IPS-18a (cell line): ENCODE measurements around the gene ZBTB20.

Experiments
- H3K27ac ChIP-seq: one replicate; pipeline ENCODE4 v1.5.1; 2013; ENCODE audit warnings: low read length
- H3K27me3 ChIP-seq: one replicate; pipeline ENCODE4 v1.6.1; 2013; ENCODE audit warnings: mild to moderate bottlenecking, low read length; ENCODE audit not compliant: control insufficient read depth, insufficient read depth
- H3K36me3 ChIP-seq: one replicate; pipeline ENCODE4 v1.6.1; 2013; ENCODE audit warnings: low read depth, low read length; ENCODE audit not compliant: control insufficient read depth
- H3K4me1 ChIP-seq: one replicate; pipeline ENCODE4 v1.6.1; 2013; ENCODE audit warnings: low read depth, low read length; ENCODE audit not compliant: control insufficient read depth
- H3K4me3 ChIP-seq: one replicate; pipeline ENCODE4 v1.5.1; 2013; ENCODE audit warnings: low read length
- H3K9ac ChIP-seq: one replicate; pipeline ENCODE4 v1.6.1; 2013; ENCODE audit warnings: mild to moderate bottlenecking, low read length, moderate library complexity
- H3K9me3 ChIP-seq: one replicate; pipeline ENCODE4 v1.6.1; 2013; ENCODE audit warnings: low read depth, low read length; ENCODE audit not compliant: control insufficient read depth

The ZBTB20 gene

DNA sequence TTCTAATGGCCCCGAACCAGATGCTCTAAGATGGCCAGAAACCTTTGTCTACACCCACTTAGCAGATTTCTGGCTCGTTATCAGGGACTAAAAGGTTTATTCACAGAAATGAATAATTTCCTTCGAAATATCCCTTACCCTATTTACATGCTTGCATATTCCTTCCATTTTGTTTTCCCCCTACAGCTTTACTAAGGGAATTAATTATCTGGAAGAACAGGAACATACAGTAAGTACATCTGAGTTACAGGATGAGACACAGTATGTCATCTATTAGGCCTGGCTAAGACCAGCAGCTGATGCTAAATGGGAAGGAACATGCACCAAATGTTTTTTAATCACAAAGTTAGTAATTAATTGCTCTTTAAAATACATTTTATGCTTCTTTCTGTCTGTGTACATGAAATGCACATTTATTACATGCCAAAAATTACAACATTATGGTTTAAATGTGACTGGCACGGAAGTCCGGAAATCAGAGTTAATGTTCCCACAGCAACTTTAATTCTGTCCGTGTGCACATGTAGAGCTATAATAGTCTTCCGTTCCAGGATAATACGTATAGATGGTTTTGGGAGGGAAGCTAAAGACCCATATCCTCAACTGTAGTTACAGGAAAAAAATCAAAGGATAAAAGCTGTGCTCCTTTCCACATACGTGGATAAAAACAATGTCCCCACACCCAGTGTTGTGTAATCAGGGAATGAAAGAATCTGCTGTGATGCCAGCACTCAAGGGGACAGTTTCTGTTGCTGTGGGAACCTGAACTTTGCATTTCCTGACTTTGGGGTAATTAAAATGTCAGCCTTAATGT is 771.3 kb downstream of the ZBTB20 start:
- H3K36me3 ChIP-seq = no peaks in the 10 kb centered on the region
- no peak overlapping the region for H3K27ac ChIP-seq
- no peaks in the 10 kb centered on the region for H3K27me3 ChIP-seq
- peaks cover 10% of the 10 kb centered on the region for H3K4me1 ChIP-seq
- H3K9ac ChIP-seq = no peak overlapping the region
- H3K4me3 ChIP-seq = no peak overlapping the region
- no peaks in the 10 kb centered on the region for H3K9me3 ChIP-seq

DNA sequence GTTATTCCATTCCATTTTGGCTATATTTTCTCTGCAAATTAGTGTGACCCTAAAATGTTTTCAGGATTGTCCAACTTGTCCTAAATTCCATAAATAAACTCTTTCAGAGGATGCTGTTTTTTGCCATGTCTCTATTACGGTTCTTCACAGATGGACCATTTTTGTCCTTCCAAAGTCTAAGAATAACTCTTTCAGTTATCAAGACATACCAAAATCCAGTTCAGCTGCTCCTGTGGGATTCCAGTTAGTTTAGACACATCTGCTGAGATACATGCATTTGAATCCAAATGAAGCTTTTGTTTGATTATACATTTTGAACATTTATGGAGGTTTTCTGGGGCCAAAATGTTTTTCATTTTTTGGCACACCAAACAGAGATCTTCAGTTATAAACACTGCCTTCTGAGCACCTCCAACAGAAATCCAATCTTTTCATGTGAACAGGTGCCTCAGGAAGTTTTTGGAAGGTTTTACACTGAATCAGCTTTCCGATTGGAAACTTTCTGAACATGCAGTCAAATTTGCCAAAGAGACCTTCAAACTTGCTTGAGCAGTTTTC is 772.6 kb downstream of the ZBTB20 start:
- peaks cover 13% of the 10 kb centered on the region for H3K4me1 ChIP-seq
- no peak overlapping the region for H3K9ac ChIP-seq
- H3K27me3 ChIP-seq = no peaks in the 10 kb centered on the region
- H3K36me3 ChIP-seq = no peaks in the 10 kb centered on the region
- H3K4me3 ChIP-seq = no peak overlapping the region
- no peaks in the 10 kb centered on the region for H3K9me3 ChIP-seq
- H3K27ac ChIP-seq = no peak overlapping the region

DNA sequence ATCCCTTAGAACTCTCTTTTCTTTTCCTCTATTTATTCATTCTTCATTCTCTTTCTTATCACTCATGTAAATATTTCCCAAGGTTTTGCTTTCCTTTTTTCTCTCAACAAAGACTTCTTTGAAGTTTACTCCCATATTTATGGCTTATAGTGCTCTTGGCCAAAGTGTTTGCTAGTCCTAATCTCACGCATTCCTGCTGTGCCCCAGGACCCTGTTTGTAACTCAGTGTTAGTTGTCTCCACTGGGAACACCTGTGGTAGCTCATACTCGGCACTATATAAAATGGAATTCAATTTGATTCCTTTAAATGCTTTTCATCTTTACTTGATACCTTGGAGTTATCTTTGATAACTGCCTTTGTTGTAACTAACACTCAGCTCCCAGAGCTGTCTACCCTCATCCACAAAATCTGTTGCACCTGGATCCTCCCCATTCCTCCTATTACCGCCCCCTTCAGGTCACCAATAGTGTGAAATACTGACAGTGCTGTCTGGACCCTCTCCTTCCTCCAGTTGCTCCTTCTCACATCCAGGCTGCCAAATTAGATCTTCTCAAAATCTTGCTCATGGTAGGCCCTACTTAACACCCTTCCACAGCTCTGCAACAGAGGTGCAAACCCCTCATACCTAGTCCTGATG is 776.4 kb downstream of the ZBTB20 start:
- no peak overlapping the region for H3K27ac ChIP-seq
- H3K9ac ChIP-seq = no peak overlapping the region
- H3K36me3 ChIP-seq = no peaks in the 10 kb centered on the region
- H3K4me3 ChIP-seq = no peak overlapping the region
- H3K27me3 ChIP-seq = no peaks in the 10 kb centered on the region
- H3K9me3 ChIP-seq = no peaks in the 10 kb centered on the region
- H3K4me1 ChIP-seq = peaks cover 3% of the 10 kb centered on the region

DNA sequence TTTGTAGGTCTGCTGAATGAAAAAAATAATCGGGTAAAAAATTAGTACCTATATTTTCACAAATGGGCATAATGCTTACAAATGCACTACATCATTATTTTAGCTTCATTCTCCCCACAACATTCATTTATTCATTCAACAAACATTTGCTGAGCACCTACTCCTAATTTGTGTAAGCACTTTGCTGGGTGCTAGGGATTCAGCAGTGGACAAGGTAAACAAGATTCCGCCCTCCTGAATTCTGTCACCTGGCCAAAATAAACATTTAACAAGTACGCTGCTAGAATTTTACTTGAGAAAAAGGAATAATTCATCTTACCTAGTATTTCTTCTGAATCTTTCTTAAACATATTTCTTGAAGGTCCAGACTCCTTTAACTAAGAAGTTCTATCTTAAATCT is 781.2 kb downstream of the ZBTB20 start:
- no peak overlapping the region for H3K4me3 ChIP-seq
- H3K4me1 ChIP-seq = peaks cover 3% of the 10 kb centered on the region
- H3K36me3 ChIP-seq = no peaks in the 10 kb centered on the region
- H3K9me3 ChIP-seq = no peaks in the 10 kb centered on the region
- no peak overlapping the region for H3K9ac ChIP-seq
- no peaks in the 10 kb centered on the region for H3K27me3 ChIP-seq
- no peak overlapping the region for H3K27ac ChIP-seq

DNA sequence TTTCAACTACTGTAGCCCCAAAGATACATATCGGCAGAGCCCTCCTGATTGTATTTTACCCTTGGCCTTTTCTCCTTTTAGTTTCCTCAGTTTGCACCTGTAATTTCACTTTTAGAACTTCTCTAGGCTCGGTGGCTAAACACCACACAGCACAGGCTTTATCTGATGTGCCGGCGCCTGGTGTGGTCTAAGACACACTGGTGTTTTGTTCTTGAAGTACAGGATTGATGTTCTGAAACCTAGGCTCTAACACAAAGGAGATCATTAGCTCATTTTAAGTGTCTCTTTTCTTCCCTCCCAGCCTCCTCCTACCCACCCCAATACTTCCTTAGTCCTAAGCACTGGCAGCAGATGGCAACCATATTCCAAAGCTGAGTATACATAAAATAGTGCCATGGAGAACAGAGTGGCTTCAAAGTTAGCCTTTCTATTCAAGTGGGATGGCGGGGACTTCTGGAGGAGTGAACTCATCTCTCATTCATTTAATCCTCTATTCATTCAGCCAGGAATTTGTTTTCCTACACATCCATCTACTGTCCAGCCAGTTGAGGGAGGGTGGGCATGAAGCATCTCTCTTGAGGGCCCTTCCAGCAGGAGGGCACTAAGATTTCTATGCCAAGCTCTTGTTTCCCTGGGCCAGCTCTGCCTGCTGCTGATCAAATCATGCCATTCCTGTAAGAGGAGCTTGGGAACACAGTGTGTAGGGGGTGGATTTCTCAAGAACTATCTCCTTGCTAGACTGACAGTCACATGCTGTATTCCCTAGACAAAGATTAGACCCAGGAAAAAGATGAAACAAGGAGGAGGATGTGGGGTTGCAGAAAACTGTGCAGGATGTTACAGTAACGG is 782.1 kb downstream of the ZBTB20 start:
- no peaks in the 10 kb centered on the region for H3K9me3 ChIP-seq

DNA sequence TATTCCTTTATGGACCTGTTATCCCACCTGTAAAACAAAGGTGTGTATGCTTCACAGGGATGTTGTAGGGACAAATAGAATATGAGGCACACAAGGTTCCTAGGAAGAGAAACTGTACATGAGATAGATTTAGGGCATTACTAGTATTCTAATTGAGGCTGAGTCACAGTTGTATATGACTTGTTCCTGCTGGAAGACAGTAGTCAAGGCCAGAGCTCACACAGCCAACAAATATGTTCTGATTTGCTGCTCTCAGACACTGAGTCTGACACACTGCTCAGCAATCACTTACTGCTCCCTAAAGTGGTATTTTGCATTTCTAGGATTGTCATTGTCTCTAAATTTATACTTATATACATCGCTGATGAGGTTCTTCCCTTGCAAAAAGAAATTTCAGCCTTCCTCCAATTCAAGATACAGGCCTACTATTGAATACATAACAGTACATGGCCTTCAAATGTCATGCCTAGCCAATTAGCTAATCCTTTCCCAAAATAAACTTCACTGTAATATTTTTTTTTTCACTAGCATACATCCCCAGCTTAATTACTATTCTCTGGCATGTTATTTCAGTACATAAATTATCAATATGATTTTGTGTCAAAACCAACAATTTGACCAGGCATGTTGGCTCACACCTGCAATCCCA is 783.4 kb downstream of the ZBTB20 start:
- Histone ChIP-seq H3K9me3 (no peaks in the 10 kb centered on the region), H3K4me3 (no peak overlapping the region), H3K9ac (no peak overlapping the region), H3K4me1 (peaks cover 5% of the 10 kb centered on the region), H3K36me3 (no peaks in the 10 kb centered on the region), H3K27me3 (no peaks in the 10 kb centered on the region), H3K27ac (no peak overlapping the region)

More for the DNA sequence above, 782.1 kb downstream of the ZBTB20 start:
- H3K9ac ChIP-seq = no peak overlapping the region
- no peak overlapping the region for H3K27ac ChIP-seq
- no peak overlapping the region for H3K4me3 ChIP-seq
- H3K4me1 ChIP-seq = no peaks in the 10 kb centered on the region
- no peaks in the 10 kb centered on the region for H3K27me3 ChIP-seq
- no peaks in the 10 kb centered on the region for H3K36me3 ChIP-seq

DNA sequence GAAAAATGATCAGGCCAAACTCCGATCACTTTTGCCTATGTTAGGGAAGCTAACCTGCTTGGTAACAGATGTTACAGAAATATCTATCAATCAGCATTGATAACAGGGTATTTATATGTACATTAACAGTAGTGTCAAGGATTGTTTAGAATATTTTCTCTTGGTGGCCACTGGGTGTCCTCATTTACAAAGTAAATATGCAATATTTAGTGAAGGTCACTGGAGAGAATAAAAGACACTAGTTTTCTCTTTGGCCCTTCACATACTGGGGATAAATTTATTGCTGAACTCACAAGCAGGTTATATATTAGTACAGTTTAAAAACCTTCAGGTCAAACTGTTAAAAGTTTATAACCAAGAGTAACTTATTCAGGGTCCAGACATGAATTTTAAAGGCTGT is 784.3 kb downstream of the ZBTB20 start:
- Histone ChIP-seq H3K4me3 (no peak overlapping the region), H3K27ac (no peak overlapping the region), H3K9ac (no peak overlapping the region), H3K36me3 (no peaks in the 10 kb centered on the region), H3K27me3 (no peaks in the 10 kb centered on the region), H3K9me3 (no peaks in the 10 kb centered on the region), H3K4me1 (peaks cover 12% of the 10 kb centered on the region)

DNA sequence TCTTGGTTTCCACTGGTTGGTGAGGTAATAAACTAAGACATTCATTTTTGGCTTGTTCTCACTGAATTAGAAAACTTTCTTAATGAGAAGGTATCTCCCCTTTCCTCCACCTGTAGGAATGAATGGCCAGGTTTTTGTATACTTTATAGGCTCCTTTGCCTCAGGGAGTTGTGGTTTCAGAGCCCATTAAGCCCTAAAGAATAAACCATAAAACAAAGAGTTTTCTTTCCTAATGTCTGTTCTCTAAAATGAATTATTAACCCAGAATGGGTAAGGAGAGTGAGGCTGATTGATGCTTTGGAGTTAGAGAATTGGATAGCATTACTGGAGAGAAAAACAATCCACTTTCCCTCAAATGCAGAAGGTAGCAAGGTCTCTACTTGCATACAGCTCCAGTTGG is 785.7 kb downstream of the ZBTB20 start:
- H3K9ac ChIP-seq = no peak overlapping the region
- no peak overlapping the region for H3K4me3 ChIP-seq
- no peaks in the 10 kb centered on the region for H3K36me3 ChIP-seq
- H3K27ac ChIP-seq = no peak overlapping the region
- H3K27me3 ChIP-seq = no peaks in the 10 kb centered on the region
- H3K9me3 ChIP-seq = no peaks in the 10 kb centered on the region
- H3K4me1 ChIP-seq = peaks cover 24% of the 10 kb centered on the region

DNA sequence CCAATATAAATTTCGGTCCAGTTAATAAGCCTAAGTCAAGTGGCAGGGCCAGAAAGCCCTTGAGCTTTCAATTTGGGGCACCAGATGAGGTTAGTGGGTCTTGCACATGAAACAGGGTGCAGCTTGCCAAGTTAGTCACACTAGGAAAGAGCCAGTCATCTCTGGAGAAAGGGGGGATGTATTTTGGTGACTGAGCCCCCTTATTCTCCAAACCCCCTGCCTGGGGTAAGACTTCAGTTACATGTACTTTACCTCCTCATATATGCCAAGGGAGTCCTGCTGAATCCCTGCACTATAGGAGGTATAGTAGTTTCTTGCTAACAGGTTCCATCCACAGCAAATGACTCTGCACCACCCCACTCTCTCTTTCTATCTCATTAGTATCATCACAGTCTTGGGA is 790.6 kb downstream of the ZBTB20 start:
- no peaks in the 10 kb centered on the region for H3K27me3 ChIP-seq
- peak overlapping the region; percentile 35 for H3K27ac ChIP-seq
- H3K9me3 ChIP-seq = no peaks in the 10 kb centered on the region
- no peak overlapping the region for H3K9ac ChIP-seq
- H3K4me1 ChIP-seq = peaks cover 42% of the 10 kb centered on the region
- H3K4me3 ChIP-seq = peak overlapping the region; percentile 34
- H3K36me3 ChIP-seq = no peaks in the 10 kb centered on the region

DNA sequence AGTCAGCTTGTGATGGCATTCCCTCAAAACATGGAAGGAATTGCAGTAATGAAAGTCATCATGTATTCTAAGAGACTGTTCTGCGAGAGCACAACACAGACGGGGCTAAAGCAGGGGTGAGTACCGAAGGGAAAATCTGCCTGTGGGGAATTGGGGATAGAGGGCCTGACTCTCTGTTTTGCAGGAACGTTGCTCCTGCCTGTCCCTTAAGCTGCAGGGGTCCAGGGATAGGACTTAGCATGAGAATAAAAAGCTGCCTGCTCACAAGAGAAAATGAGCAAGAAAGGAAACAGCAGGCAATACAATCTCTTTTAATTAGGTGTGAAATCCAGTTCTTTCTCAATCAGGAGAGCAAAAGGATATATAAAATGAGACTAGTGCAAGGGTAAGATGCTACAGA is 791.0 kb downstream of the ZBTB20 start:
- peak overlapping the region; percentile 34 for H3K4me3 ChIP-seq
- H3K9ac ChIP-seq = no peak overlapping the region
- H3K36me3 ChIP-seq = no peaks in the 10 kb centered on the region
- peak overlapping the region; percentile 35 for H3K27ac ChIP-seq
- H3K27me3 ChIP-seq = no peaks in the 10 kb centered on the region
- H3K9me3 ChIP-seq = no peaks in the 10 kb centered on the region
- peaks cover 42% of the 10 kb centered on the region for H3K4me1 ChIP-seq

DNA sequence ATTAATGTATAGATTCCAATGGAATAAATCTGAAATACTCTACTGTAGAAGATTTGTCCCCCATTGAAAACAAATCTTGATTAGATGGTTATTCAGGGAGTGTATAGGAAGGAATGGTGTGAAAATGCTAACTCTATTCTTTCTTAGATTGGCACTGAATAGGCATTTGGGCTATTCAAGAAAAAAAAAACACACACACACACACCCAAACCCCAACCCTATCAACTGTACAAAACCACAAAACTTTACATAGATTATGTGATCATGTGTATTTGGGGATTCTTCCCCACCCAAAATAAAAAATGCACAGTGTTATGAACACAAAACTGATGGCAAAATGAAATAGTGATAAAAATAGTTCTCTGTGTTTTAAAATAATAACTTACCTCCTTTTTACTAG is 791.4 kb downstream of the ZBTB20 start:
- Histone ChIP-seq H3K4me3 (no peak overlapping the region), H3K27me3 (no peaks in the 10 kb centered on the region), H3K9ac (no peak overlapping the region), H3K9me3 (no peaks in the 10 kb centered on the region), H3K36me3 (no peaks in the 10 kb centered on the region), H3K27ac (no peak overlapping the region), H3K4me1 (peaks cover 42% of the 10 kb centered on the region)
